GM21381 (cell line): Measurements from ENCODE around the gene BRI3.
A peak's percentile ranks its signal among the peaks of the same experiment; 100 is the strongest.
"Not testable (repeated sequence)": the region's sequence is repeated elsewhere in the genome, so short reads cannot be mapped to it uniquely, and the experiment has no call there.

Experiments
- ATAC-seq: cut with Tn5 transposase; IDR thresholded peaks from one replicate; pipeline ENCODE4 v1.9.1; 2021; ENCODE audit warnings: mild to moderate bottlenecking, moderate library complexity; ENCODE audit not compliant: unreplicated experiment

The BRI3 gene

DNA sequence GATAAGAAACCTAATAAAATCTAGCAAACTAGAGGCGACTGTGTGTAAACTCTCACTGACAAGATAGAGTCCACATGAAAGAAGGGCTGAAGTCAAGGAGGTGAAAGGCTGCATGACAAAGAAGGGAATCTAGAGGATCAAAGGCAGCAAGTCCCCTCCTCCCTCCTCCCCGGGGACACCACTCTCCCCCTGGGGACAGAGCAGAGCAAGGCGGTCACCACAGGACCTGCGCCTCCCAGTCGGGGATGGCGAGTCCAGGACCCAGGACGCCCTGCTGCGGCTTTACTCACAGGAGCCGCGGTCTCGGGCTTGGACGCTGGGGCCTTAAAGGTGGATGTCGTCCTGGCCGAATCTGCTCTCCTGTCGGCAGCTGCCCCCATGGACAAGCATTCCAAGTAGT, 22.4 kb downstream of the BRI3 start:
- no peak for ATAC-seq

GRCh38 chr7:98305951-98306535, 24.6 kb downstream of the BRI3 start:
- ATAC-seq, result no peak

GRCh38 chr7:98307971-98308466, 26.5 kb downstream of the BRI3 start:
- no peak for ATAC-seq

- no peak for ATAC-seq
These were observed 28.1 kb downstream of the BRI3 start for GRCh38 chr7:98309566-98309965.

DNA sequence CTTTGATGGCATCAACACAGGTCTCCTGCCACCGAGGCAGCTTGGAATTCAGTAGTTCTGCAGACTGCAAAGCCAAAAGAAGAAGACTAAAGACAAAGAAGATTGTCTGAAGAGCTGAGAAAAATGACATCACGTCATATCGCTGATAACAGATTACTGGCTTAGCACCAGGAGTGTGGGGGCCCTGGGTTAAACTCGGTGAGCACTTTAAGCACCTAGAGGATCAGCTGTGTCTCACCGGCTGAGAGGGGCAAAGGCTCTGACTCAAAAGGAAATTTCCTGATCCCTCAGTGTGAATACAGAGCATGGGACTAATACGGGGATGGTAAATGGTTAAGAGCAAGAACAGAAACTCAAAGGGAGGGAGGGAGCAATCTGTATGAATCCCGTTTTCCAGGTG, 30.7 kb downstream of the BRI3 start:
- no peak for ATAC-seq

DNA sequence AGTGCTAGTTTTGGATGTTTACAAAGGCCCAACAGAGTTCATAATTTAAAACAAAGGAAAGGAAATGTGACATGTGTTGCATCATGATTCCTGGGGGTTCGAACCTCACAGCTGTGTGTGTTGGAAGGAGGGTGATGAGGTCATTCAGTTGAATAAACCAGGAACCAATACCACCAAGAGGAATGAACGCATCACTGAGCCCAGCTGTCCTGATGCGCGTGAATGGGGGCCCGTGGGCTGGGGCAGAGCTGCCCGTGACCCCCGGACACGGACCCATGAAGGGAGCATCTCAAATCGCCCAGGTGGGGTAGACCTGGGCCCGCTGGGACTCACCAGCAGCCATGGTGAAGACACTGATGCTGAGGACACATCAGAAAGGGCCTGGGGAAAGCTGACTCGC, 33.0 kb downstream of the BRI3 start:
- ATAC-seq, result peak; percentile 52

GRCh38 chr7:98315318-98315993, 34.0 kb downstream of the BRI3 start:
- peak; percentile 72 for ATAC-seq

DNA sequence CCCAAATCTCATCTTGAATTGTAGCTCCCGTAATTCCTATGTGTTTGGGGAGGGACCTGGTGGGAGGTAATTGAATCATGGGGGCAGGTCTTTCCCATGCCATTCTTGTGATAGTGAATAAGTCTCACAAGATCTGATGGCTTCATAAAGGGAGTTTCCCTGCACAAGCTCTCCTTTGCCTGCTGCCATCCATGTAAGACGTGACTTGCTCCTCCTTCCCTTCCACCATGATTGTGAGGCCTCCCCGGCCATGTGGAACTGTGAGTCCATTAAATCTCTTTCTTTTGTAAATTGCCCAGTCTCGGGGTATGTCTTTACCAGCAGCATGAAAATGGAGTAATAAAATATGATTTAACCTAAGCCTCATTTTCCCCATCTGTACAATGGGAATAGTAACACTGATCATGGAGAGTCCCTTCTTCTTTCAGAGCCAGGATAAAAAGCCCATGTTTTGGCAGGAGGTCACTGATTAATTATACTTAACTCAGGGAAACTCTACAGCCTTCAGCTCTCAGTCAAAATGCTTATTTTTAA, 34.6 kb downstream of the BRI3 start:
- ATAC-seq, result not testable (repeated sequence)

- no peak for ATAC-seq
These were observed 36.0 kb downstream of the BRI3 start for GRCh38 chr7:98317366-98318040.

- ATAC-seq, result no peak
These were observed 37.7 kb downstream of the BRI3 start for GRCh38 chr7:98319176-98319575.

DNA sequence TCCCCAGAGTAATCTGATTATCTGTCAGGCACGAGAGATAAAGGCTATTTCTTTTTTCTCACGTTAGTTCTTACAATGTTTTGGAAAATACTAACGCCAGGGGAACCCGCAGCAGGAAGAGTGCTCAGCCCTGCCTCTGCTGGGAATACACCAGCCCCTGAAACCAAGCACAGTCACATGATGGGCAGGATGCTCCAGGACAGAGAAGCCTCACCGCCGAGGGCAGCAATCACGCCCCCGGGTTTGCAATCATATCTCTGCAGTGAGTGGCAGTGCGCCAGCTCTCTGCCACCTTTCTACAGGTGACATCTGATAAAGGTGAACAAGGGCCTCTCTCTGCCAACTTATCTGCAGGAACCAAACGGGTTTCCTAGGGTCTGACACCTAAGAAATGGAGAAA, 39.8 kb downstream of the BRI3 start:
- ATAC-seq, result no peak

DNA sequence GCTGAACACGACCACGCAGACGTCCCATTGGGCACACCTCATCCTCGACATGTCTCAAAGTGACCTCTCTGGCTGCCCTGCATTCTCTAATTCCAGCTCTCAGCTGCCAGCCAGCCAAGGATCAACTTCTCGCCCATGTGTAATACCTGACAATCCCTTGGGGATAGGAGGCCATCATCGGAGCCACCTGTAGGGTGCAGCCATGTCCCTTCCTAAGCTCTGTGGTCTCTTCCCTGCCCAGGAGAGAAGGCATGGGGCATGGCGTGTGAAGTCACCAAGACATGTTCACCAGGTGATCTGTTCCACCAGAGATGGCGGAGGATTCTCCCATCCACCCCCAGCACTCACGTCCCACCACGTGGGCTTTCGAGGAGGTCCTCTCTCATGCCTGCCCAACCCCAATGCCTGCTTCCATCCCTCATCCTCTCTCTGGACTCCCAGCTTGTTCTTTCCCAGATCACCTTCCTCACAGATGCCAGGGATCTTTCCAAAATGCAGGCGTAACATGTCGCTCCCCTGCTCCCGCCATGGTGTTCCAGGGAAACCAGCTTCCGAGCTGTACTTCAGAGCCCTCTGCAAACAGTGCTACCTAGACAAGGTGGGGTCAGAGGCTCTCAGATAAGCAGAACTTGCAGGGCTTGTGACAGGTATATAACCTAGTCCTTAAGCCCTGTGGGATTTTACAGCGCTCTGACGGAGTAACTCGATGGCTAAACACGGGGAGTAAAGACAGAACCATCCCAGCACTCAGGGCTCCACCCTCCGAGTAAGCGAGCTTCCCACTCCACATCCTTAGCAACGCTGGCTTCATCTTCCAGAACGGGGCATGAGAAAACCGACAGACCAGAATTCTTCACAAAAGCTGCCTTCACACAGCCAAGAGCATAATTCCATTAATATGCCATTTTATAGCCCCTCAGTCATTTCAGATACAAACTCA, 41.1 kb downstream of the BRI3 start:
- no peak for ATAC-seq

DNA sequence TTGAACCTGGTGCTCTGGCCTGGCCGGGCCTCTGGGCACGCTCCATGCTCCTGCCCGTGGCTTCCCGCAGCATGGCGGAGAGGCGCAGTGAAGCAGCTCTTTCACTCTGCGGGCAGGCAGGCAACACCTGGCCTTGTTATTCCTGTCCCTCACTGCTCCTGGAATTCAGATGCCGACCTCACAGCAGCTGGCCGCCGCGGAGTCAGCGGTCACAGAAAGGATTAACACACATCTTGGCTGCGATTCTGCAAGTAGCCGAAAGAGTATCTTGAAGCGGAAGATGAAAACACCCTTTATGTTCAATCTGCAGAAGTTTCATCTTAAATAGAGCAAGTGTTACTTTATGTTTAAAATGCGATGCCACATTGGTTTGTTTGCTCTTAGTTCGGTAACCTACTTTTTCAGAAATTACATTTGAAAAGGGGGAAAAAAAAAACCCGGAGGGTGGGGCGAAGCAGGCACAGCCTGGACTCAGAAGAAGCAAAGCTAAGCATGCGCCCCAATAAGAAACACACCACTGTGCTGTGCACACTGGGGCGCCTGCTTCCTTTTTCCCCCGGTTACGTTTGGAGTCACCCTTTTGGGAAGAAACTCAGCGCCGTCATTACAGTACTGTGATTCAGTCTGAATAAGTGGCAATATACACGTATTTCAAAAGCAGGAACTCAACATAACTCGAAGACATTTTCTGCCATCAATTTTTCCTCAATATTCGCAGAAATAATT, 42.3 kb downstream of the BRI3 start:
- no peak for ATAC-seq

- no peak for ATAC-seq
These were observed 43.3 kb downstream of the BRI3 start for GRCh38 chr7:98324782-98325181.

GRCh38 chr7:98329100-98329790, 47.8 kb downstream of the BRI3 start:
- no peak for ATAC-seq

GRCh38 chr7:98329791-98330373, 48.4 kb downstream of the BRI3 start:
- no peak for ATAC-seq

DNA sequence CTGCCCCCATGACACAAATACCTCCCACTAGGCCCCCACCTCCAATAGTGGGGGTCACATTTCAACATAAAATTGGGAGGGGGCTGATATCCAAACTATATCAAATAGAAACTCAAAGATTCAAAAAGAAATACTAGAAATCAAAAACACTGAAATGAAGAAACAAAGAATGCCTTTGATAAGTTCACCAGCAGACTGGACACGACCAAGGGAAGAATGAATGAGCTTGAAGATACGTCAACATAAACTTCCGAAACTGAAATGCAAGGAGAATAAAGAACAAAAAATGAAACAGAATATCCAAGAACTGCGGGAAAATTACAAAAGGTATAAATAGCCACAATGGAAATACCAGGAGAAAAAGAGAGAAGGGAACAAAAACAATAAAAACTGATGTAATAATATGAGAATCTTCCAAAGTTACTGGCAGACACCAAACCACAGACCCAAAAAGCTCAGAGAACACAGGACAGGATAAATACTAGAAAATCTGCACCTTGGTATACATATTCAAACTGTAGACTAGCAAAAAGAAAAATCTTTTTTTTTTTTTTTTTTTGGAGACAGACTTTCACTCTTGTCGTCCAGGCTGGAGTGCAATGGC, 49.5 kb downstream of the BRI3 start:
- ATAC-seq, result no peak

DNA sequence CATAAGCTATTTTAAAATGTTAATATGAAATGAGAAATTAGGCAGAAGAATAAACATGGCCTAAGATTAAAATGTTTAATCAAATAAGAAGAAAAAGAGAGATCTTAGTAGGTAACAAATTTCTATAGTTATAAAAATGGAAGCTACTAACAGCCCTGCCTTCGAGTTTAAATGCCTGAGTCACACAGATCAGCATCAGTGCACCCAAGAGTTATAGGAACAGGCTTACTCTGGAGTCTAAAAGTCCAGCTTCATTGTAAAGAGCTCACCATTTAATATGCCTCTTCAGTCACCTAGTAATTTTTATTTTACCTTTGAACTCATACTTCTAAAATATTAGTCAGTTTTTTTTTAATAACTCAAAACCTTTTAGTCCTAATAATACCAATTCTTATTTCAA, 52.6 kb downstream of the BRI3 start:
- no peak for ATAC-seq
